ENCODE data around the gene TLE4.
"Not testable (repeated sequence)": the region's sequence is repeated elsewhere in the genome, so short reads cannot be mapped to it uniquely, and the experiment has no call there.

The TLE4 gene

GRCh38 chr9:79542735-79543620, 28.8 kb upstream of the TLE4 start:
- TF ChIP-seq CTCF (conservative IDR thresholded peaks at IDR 0.05; ENCODE audit: low read depth, low read length): no peak
- DNase-seq (ENCODE audit: low read depth): no peak
- no peak overlapping the region for H3K4me3 ChIP-seq (ENCODE audit: low read depth, low read length)

- not testable (repeated sequence) for H3K4me3 ChIP-seq (ENCODE audit: low read depth, low read length); DNase-seq (ENCODE audit: low read depth)
Observed at GRCh38 chr9:79544375-79544774, 27.4 kb upstream of the TLE4 start.

- DNase-seq (ENCODE audit: low read depth): no peak
- TF ChIP-seq CTCF (conservative IDR thresholded peaks at IDR 0.05; ENCODE audit: low read depth, low read length): no peak
- H3K4me3 ChIP-seq (ENCODE audit: low read depth, low read length): no peak overlapping the region
Observed at GRCh38 chr9:79551586-79551985, 20.2 kb upstream of the TLE4 start.

- DNase-seq (ENCODE audit: low read depth): no peak
- TF ChIP-seq CTCF (conservative IDR thresholded peaks at IDR 0.05; ENCODE audit: low read depth, low read length): no peak
- H3K4me3 ChIP-seq (ENCODE audit: low read depth, low read length): no peak overlapping the region
Observed at GRCh38 chr9:79551994-79552393, 19.8 kb upstream of the TLE4 start.

GRCh38 chr9:79555474-79556089, 16.2 kb upstream of the TLE4 start:
- DNase-seq (ENCODE audit: low read depth): peak; percentile 12
- TF ChIP-seq CTCF (conservative IDR thresholded peaks at IDR 0.05; ENCODE audit: low read depth, low read length): no peak
- no peak overlapping the region for H3K4me3 ChIP-seq (ENCODE audit: low read depth, low read length)

- TF ChIP-seq CTCF (conservative IDR thresholded peaks at IDR 0.05; ENCODE audit: low read depth, low read length): no peak
- no peak overlapping the region for H3K4me3 ChIP-seq (ENCODE audit: low read depth, low read length)
- no peak for DNase-seq (ENCODE audit: low read depth)
Observed at GRCh38 chr9:79559495-79560181, 12.1 kb upstream of the TLE4 start.

GRCh38 chr9:79562749-79563386, 8.9 kb upstream of the TLE4 start:
- no peak overlapping the region for H3K4me3 ChIP-seq (ENCODE audit: low read depth, low read length)
- no peak for TF ChIP-seq CTCF (conservative IDR thresholded peaks at IDR 0.05; ENCODE audit: low read depth, low read length)
- no peak for DNase-seq (ENCODE audit: low read depth)

Measured in choroid plexus epithelial cell (primary cell).